IMR-90 (cell line): ENCODE measurements around the gene MTA3. TPM values are rescaled to one million over a fixed set of nuclear protein-coding genes. Genes with fewer than 3 reads are reported as not detected.

Experiments
- ATAC-seq: fragments of 200-7000 bp; cut with Tn5 transposase; 2 replicates; pipeline ENCODE4 v1.9.1; 2020; ENCODE audit warnings: low read depth, mild to moderate bottlenecking, moderate library complexity
- BruUV-seq: library from RNA; stranded (reverse); fragments of 400-500 nt; replicated peaks from 2 replicates; lab custom pipeline; 2021; lab: Mats Ljungman, UMichigan
- CTCF ChIA-PET: fragments of 300-600 bp; formaldehyde crosslinking; extraction: SDS; loops from one replicate; lab custom pipeline; 2021; ENCODE audit warnings: antibody characterized with exemption; lab: Yijun Ruan, JAX
- POLR2A ChIA-PET: fragments of 300-600 bp; sonication (Branson Sonifier 250); formaldehyde crosslinking; loops from one replicate; lab custom pipeline; 2022; ENCODE audit warnings: antibody characterized with exemption; ENCODE audit not compliant: unreplicated experiment; lab: Charles Lee
- DNase-seq: peaks from one replicate; pipeline ENCODE4 v3.0.0; 2013
- H2AFZ ChIP-seq: replicated peaks from 2 replicates; pipeline ENCODE3; 2013; ENCODE audit warnings: low read length, mild to moderate bottlenecking; ENCODE audit not compliant: poor library complexity
- H2AK5ac ChIP-seq: 2 replicates; pipeline ENCODE4 v1.6.1; 2013; ENCODE audit warnings: low read depth, low read length, inconsistent platforms
- H2AK9ac ChIP-seq: replicated peaks from 2 replicates; pipeline ENCODE3; 2013; ENCODE audit warnings: mild to moderate bottlenecking, low read depth, low read length, moderate library complexity; ENCODE audit not compliant: poor library complexity
- H2BK120ac ChIP-seq: 2 replicates; pipeline ENCODE4 v1.6.1; 2013; ENCODE audit warnings: low read depth, low read length, inconsistent platforms
- H2BK15ac ChIP-seq: 3 replicates; pipeline ENCODE4 v1.6.1; 2013; ENCODE audit warnings: low read depth, low read length, inconsistent platforms
- H2BK20ac ChIP-seq: 2 replicates; pipeline ENCODE4 v1.6.1; 2013; ENCODE audit warnings: low read depth, mild to moderate bottlenecking, inconsistent platforms, low read length, moderate library complexity
- H2BK5ac ChIP-seq: 2 replicates; pipeline ENCODE4 v1.6.1; 2013; ENCODE audit warnings: mild to moderate bottlenecking, low read depth, low read length, inconsistent platforms; ENCODE audit not compliant: poor library complexity, severe bottlenecking
- H3K14ac ChIP-seq: replicated peaks from 2 replicates; pipeline ENCODE4 v1.6.1; 2013; ENCODE audit warnings: low read depth, low read length, inconsistent platforms
- H3K18ac ChIP-seq: 2 replicates; pipeline ENCODE4 v1.6.1; 2013; ENCODE audit warnings: low read depth, low read length, control low read depth
- H3K23ac ChIP-seq: 2 replicates; pipeline ENCODE4 v1.6.1; 2013; ENCODE audit warnings: low read depth, low read length, inconsistent platforms
- H3K27ac ChIP-seq: 2 replicates; pipeline ENCODE4 v1.5.1; 2013; ENCODE audit warnings: mild to moderate bottlenecking, control low read depth, low read length; ENCODE audit not compliant: insufficient read depth
- H3K27me3 ChIP-seq: 2 replicates; pipeline ENCODE4 v1.6.1; 2013; ENCODE audit warnings: low read length; ENCODE audit not compliant: control insufficient read depth, insufficient read depth
- H3K36me3 ChIP-seq: 2 replicates; pipeline ENCODE4 v1.6.1; 2013; ENCODE audit warnings: low read length, mixed read lengths; ENCODE audit not compliant: control insufficient read depth, insufficient read depth
- H3K4ac ChIP-seq: 2 replicates; pipeline ENCODE4 v1.6.1; 2013; ENCODE audit warnings: low read depth, low read length, inconsistent platforms
- H3K4me1 ChIP-seq: 2 replicates; pipeline ENCODE4 v1.6.1; 2013; ENCODE audit warnings: low read length, mixed read lengths; ENCODE audit not compliant: control insufficient read depth, insufficient read depth
- H3K4me2 ChIP-seq: 2 replicates; pipeline ENCODE4 v1.6.1; 2013; ENCODE audit warnings: low read depth, mild to moderate bottlenecking, control low read depth, low read length, moderate library complexity
- H3K4me3 ChIP-seq: 2 replicates; pipeline ENCODE4 v1.5.1; 2013; ENCODE audit warnings: low read depth, mild to moderate bottlenecking, control low read depth, low read length, moderate library complexity; ENCODE audit not compliant: insufficient read depth
- H3K56ac ChIP-seq: 2 replicates; pipeline ENCODE4 v1.6.1; 2013; ENCODE audit warnings: low read length, inconsistent platforms; ENCODE audit not compliant: insufficient read depth; ENCODE audit errors: extremely low read depth
- H3K79me1 ChIP-seq, 2 experiments: 2 replicates each; pipeline ENCODE4 v1.6.1; 2013; ENCODE audit warnings: low read length in 2 of 2, inconsistent platforms in 1 of 2, low read depth in 1 of 2
- H3K9ac ChIP-seq: 2 replicates; pipeline ENCODE4 v1.6.1; 2013; ENCODE audit warnings: low read depth, low read length, control low read depth
- H3K9me1 ChIP-seq: 2 replicates; pipeline ENCODE4 v1.6.1; 2013; ENCODE audit warnings: low read length, inconsistent platforms; ENCODE audit not compliant: insufficient read depth
- H3K9me3 ChIP-seq: 2 replicates; pipeline ENCODE4 v1.6.1; 2013; ENCODE audit warnings: low read length; ENCODE audit not compliant: control insufficient read depth, insufficient read depth
- H4K20me1 ChIP-seq: 2 replicates; pipeline ENCODE4 v1.6.1; 2013; ENCODE audit warnings: low read length, inconsistent platforms; ENCODE audit not compliant: insufficient read depth
- H4K5ac ChIP-seq: 2 replicates; pipeline ENCODE4 v1.6.1; 2013; ENCODE audit warnings: mild to moderate bottlenecking, low read depth, low read length, control low read depth
- H4K8ac ChIP-seq, 2 experiments: 2 replicates each; pipeline ENCODE4 v1.6.1; 2013; ENCODE audit warnings: low read depth in 2 of 2, low read length in 2 of 2, control low read depth in 1 of 2, inconsistent platforms in 1 of 2
- H4K91ac ChIP-seq: 2 replicates; pipeline ENCODE4 v1.6.1; 2013; ENCODE audit warnings: low read depth, low read length, inconsistent platforms; ENCODE audit not compliant: insufficient read depth
- BHLHE40 ChIP-seq: fragments of 150-350 bp; IDR thresholded peaks from 2 replicates; pipeline ENCODE4 v1.6.1; 2016; ENCODE audit warnings: mild to moderate bottlenecking, low read depth, low read length
- CEBPB ChIP-seq: IDR thresholded peaks from 2 replicates; pipeline ENCODE4 v1.6.1; 2012; ENCODE audit warnings: low read depth, low read length, improper control_type of control experiment
- CHD1 ChIP-seq: IDR thresholded peaks from 2 replicates; pipeline ENCODE4 v1.6.1; 2012; ENCODE audit warnings: low read depth, low read length, improper control_type of control experiment
- CTCF ChIP-seq: conservative IDR thresholded peaks from 2 replicates; pipeline ENCODE4 v1.5.1; 2012; ENCODE audit warnings: mild to moderate bottlenecking, low read depth, low read length, improper control_type of control experiment
- ELK1 ChIP-seq: fragments of 150-350 bp; IDR thresholded peaks from 2 replicates; pipeline ENCODE4 v1.6.1; 2016; ENCODE audit warnings: low read depth, mild to moderate bottlenecking, low read length, moderate library complexity, borderline replicate concordance
- FOS ChIP-seq: fragments of 150-350 bp; IDR thresholded peaks from 2 replicates; pipeline ENCODE4 v1.6.1; 2016; ENCODE audit warnings: low read depth, low read length
- MAFK ChIP-seq: IDR thresholded peaks from 2 replicates; pipeline ENCODE4 v1.6.1; 2012; ENCODE audit warnings: low read depth, low read length, improper control_type of control experiment
- MAZ ChIP-seq: IDR thresholded peaks from 2 replicates; pipeline ENCODE4 v1.6.1; 2012; ENCODE audit warnings: low read depth, mild to moderate bottlenecking, low read length, improper control_type of control experiment, moderate library complexity, borderline replicate concordance
- MXI1 ChIP-seq: IDR thresholded peaks from 2 replicates; pipeline ENCODE4 v1.6.1; 2012; ENCODE audit warnings: low read depth, mild to moderate bottlenecking, low read length, moderate library complexity, borderline replicate concordance
- NFE2L2 ChIP-seq: fragments of 150-350 bp; IDR thresholded peaks from 2 replicates; pipeline ENCODE4 v1.6.1; 2016; ENCODE audit warnings: low read depth, mild to moderate bottlenecking, low read length
- POLR2A ChIP-seq: IDR thresholded peaks from 2 replicates; pipeline ENCODE4 v1.6.1; 2012; ENCODE audit warnings: mild to moderate bottlenecking, low read depth, low read length
- RCOR1 ChIP-seq: IDR thresholded peaks from 2 replicates; pipeline ENCODE4 v1.6.1; 2012; ENCODE audit warnings: mild to moderate bottlenecking, low read length, improper control_type of control experiment; ENCODE audit not compliant: insufficient replicate concordance
- SMC3 ChIP-seq: fragments of 150-350 bp; IDR thresholded peaks from 2 replicates; pipeline ENCODE4 v1.6.1; 2016; ENCODE audit warnings: low read depth, mild to moderate bottlenecking, antibody characterized with exemption, low read length, moderate library complexity
- WGBS, 2 experiments: methylation state at CpG; one replicate each; pipeline versions ENCODE4 v1.1.5 to v1.1.7; 2013; ENCODE audit warnings: missing lambda C conversion rate in 2 of 2; ENCODE audit not compliant: insufficient read length in 1 of 2; ENCODE audit errors: extremely low coverage in 2 of 2; 5-methylcytosine and 5-hydroxymethylcytosine counted together
- dilution Hi-C: fragments of 300-500 bp; cut with HindIII; formaldehyde crosslinking; loops from one replicate; pipeline ENCODE4 v1.14.3; 2018; ENCODE audit warnings: low sequenced_read_pairs; ENCODE audit not compliant: unreplicated experiment
- in situ Hi-C: fragments of 300-500 bp; cut with MboI; formaldehyde crosslinking; loops from 3 replicates; pipeline ENCODE4 v1.14.3; 2019; ENCODE audit warnings: low sequenced_read_pairs, inconsistent platforms, mixed read lengths
- intact Hi-C: fragments of 100-400 bp; cut with micrococcal nuclease; formaldehyde crosslinking; loops from 2 replicates; pipeline ENCODE4 v1.10.0; 2022
- polyA plus RNA-seq, 3 experiments: library from polyadenylated mRNA; depleted of rRNA; stranded (reverse); fragments of >200 nt; gene quantifications; 2 replicates each; pipeline ENCODE4 v1.2.3, GENCODE V29; 2012; ENCODE audit warnings: low replicate concordance in 1 of 3
- total RNA-seq: library from RNA; depleted of rRNA; stranded (reverse); fragments of >200 nt; gene quantifications from 2 replicates; pipeline ENCODE4 v1.2.3, GENCODE V29; 2012

The MTA3 gene
- total and polyA plus RNA-seq, 2 of the 4 experiments (the other 2 are of a cell fraction), result 31.9 to 34.3 TPM

- no peak for DNase-seq
- no peak overlapping the region for H2AK9ac ChIP-seq
- no peak overlapping the region for H3K4ac ChIP-seq
- H3K9ac ChIP-seq, result no peak overlapping the region
- H4K91ac ChIP-seq, result no peak overlapping the region
- no peak overlapping the region for H2AK5ac ChIP-seq
- no peaks in the 10 kb centered on the region; the same call in 1 of the 2 replicates for H3K27me3 ChIP-seq
- CTCF ChIA-PET, result interaction anchor here (1.2 kb wide), 1 partner anchor 15 kb away, joined by 3 read pairs; no protein-coding TSS in a partner anchor
- dilution Hi-C loops, result no loop called here
- peaks cover 6% of the 10 kb centered on the region; the same call in 1 of the 2 replicates for H3K9me1 ChIP-seq
- H4K20me1 ChIP-seq, result no peaks in the 10 kb centered on the region
- no peak overlapping the region for H2BK120ac ChIP-seq
- H4K5ac ChIP-seq, result no peak overlapping the region
- no peak overlapping the region for H3K27ac ChIP-seq
- H3K56ac ChIP-seq, result no peak overlapping the region
- no peak overlapping the region for H4K8ac ChIP-seq
- H3K9me3 ChIP-seq, result no peaks in the 10 kb centered on the region
- in situ Hi-C loops, result no loop called here
- no CpG with 5 or more reads among the region's 6 CpGs for WGBS, 2 experiments
- H3K23ac ChIP-seq, result no peak overlapping the region
- no peak overlapping the region for H2BK5ac ChIP-seq
- H3K4me2 ChIP-seq, result no peak overlapping the region
- no peaks in the 10 kb centered on the region for H3K4me1 ChIP-seq
- no peak overlapping the region for H3K18ac ChIP-seq
- ATAC-seq, result no peak
- no peak for TF ChIP-seq CTCF
- no peak for TF ChIP-seq MXI1
- no peak for TF ChIP-seq SMC3
- no peak for TF ChIP-seq BHLHE40
- no peak for TF ChIP-seq RCOR1
- no peak for TF ChIP-seq CEBPB
- TF ChIP-seq MAFK, result no peak
- no peak for TF ChIP-seq POLR2A
- no peak for TF ChIP-seq FOS
- no peak for TF ChIP-seq NFE2L2
- no peak for TF ChIP-seq ELK1
- no peak for TF ChIP-seq MAZ
- no peak for TF ChIP-seq CHD1
- POLR2A ChIA-PET, result no interaction called here
- H3K79me1 ChIP-seq, result no peaks in the 10 kb centered on the region
- intact Hi-C loops, result no loop called here
- no peak overlapping the region for H2BK20ac ChIP-seq
- no peak overlapping the region for H3K14ac ChIP-seq
- H2BK15ac ChIP-seq, result no peak overlapping the region
- H3K36me3 ChIP-seq, result peaks cover 3% of the 10 kb centered on the region; the same call in 1 of the 2 replicates
- H3K4me3 ChIP-seq, result no peak overlapping the region
- BruUV-seq, result no TSS peak
- no peak overlapping the region for H2AFZ ChIP-seq
Observed at GRCh38 chr2:42756966-42757513, 188.6 kb downstream of the MTA3 start.
